Muscle of leg (tissue), 11 donors: ENCODE data around the gene LCN9. TPM values are rescaled to one million over a fixed set of nuclear protein-coding genes. Genes with fewer than 3 reads are reported as not detected.
"Not testable (repeated sequence)": the region's sequence is repeated elsewhere in the genome, so short reads cannot be mapped to it uniquely, and the experiment has no call there.

ENCODE experiments used
- DNase-seq: peaks from one replicate; pipeline ENCODE4 v3.0.0; 2013
- H3K27ac ChIP-seq: one replicate; pipeline ENCODE4 v1.5.1; 2013; ENCODE audit warnings: mild to moderate bottlenecking, low read length, control low read depth
- H3K27me3 ChIP-seq: one replicate; pipeline ENCODE4 v1.6.1; 2013; ENCODE audit warnings: low read length; ENCODE audit not compliant: control insufficient read depth, insufficient read depth
- H3K36me3 ChIP-seq: one replicate; pipeline ENCODE4 v1.6.1; 2013; ENCODE audit warnings: low read length; ENCODE audit not compliant: control insufficient read depth, insufficient read depth
- H3K4me1 ChIP-seq: one replicate; pipeline ENCODE4 v1.6.1; 2013; ENCODE audit warnings: low read length; ENCODE audit not compliant: control insufficient read depth, insufficient read depth
- H3K4me3 ChIP-seq: one replicate; pipeline ENCODE4 v1.5.1; 2013; ENCODE audit warnings: low read length, control low read depth
- H3K9me3 ChIP-seq: replicated peaks from 2 replicates; pipeline ENCODE4 v1.6.1; 2013; ENCODE audit warnings: low read depth, low read length; ENCODE audit not compliant: control insufficient read depth
- WGBS: methylation state at CpG from one replicate; pipeline ENCODE4 v1.1.5; 2013; ENCODE audit warnings: missing lambda C conversion rate; ENCODE audit not compliant: insufficient coverage; 5-methylcytosine and 5-hydroxymethylcytosine counted together
- polyA plus RNA-seq, 8 donors: library from polyadenylated mRNA; unstranded; fragments of 120-200 nt; gene quantifications; one replicate each; pipeline versions ENCODE4 v1.2.1 to v1.2.3, GENCODE V29; 2013; ENCODE audit warnings: inconsistent platforms in 1 of 8, low replicate concordance in 1 of 8; ENCODE audit not compliant: insufficient read length in 8 of 8, insufficient read depth in 1 of 8
- total RNA-seq: library from RNA; stranded (reverse); fragments of 120-200 nt; gene quantifications from one replicate; pipeline ENCODE4 v1.2.4, GENCODE V29; 2013

Gene LCN9
- total and polyA plus RNA-seq, 9 donors = not detected

DNA sequence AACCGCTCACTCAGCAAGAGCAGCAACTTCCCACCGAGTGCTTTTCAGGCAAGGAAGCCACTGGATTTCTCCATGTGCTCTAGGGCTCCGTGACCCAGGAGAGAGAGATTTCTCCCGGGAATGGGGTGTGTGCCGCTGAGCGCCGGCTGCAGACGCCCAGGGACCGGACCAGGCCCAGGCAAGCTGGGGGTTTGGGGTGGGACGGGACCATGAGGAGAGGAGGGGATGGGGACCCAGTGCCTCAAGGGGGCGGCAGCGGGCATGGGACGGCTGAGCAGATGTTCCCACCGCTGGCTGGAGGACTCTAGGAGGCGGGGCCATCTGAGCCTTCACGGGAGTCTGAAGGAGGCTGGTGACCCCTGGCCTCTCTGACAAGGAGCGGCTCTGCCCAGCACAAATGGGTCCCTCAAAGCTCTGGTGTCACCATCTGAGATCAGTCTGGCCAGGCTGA is 8.5 kb downstream of the LCN9 start:
- H3K9me3 ChIP-seq = no peaks in the 10 kb centered on the region
- H3K4me1 ChIP-seq = no peaks in the 10 kb centered on the region
- WGBS = 56% methylated on average over 17 of the region's 17 CpGs
- no peak overlapping the region for H3K27ac ChIP-seq
- H3K27me3 ChIP-seq = peaks cover 6% of the 10 kb centered on the region
- no peaks in the 10 kb centered on the region for H3K36me3 ChIP-seq
- no peak overlapping the region for H3K4me3 ChIP-seq
- no peak for DNase-seq

DNA sequence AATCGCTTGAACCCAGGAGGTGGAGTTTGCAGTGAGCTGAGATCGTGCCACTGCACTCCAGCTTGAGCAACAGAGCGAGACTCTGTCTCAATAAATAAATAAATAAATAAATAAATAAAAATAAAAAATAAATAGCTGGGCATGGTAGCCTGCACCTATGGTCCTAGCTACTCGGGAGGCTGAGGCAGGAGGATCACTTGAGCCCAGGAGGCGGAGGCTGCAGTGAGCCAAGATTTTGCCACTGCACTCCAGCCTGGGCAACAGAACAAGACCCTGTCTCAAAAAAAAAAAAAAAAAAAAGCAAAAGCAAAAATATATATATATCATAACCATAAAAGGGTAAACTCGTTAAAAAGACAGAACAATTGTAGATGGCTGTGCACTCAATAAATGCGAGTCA is 9.7 kb downstream of the LCN9 start:
- not testable (repeated sequence) for H3K4me3 ChIP-seq, H3K4me1 ChIP-seq, H3K27ac ChIP-seq, H3K36me3 ChIP-seq, DNase-seq, H3K27me3 ChIP-seq, H3K9me3 ChIP-seq
- 80% methylated on average over 2 of the region's 7 CpGs for WGBS

DNA sequence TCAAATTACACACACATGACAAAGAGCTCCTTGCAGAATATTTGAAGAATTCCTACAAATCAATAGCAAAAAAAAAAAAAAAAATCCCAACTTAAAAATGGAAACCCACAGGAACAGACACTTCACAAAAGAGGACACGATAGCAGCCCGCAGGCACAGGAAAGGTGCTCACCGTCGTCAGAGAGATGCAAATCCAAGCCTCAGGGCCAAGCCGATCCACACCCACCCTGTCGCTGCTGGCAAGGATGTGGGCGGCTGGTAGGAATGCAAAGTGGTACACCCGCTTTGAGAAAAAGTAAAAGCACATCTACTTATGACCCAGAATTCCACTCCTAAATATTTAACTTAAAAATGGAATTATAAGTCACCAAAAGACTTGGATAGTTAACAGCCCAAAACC is 10.8 kb downstream of the LCN9 start:
- DNase-seq = no peak
- no peak overlapping the region for H3K27ac ChIP-seq
- peaks cover 6% of the 10 kb centered on the region for H3K27me3 ChIP-seq
- no peaks in the 10 kb centered on the region for H3K4me1 ChIP-seq
- no peak overlapping the region for H3K4me3 ChIP-seq
- 80% methylated on average over 6 of the region's 8 CpGs for whole genome bisulfite sequencing
- H3K36me3 ChIP-seq = no peaks in the 10 kb centered on the region
- no peaks in the 10 kb centered on the region for H3K9me3 ChIP-seq

DNA sequence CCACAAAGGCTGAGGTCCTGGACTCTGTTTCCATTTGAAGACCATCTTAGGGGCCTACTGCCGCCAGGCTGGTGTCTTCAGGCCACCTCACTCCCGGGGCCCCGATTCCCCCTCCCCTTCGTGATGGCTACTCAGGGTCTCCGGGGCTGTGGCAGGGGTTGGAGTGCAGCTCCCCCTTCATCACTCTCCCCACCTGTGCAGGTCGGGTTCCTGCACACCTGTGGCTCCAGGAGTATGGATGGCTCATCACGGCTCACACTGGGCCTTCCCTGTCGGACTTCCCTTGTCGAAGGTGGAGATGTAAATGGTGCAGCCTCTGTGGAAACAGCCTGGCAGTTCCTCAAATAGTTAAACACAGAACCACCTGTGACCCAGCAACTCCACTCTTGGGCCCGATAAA is 11.9 kb downstream of the LCN9 start:
- H3K9me3 ChIP-seq = no peaks in the 10 kb centered on the region
- H3K27ac ChIP-seq = no peak overlapping the region
- no peak overlapping the region for H3K4me3 ChIP-seq
- peaks cover 6% of the 10 kb centered on the region for H3K27me3 ChIP-seq
- 70% methylated on average over 3 of the region's 10 CpGs for WGBS
- H3K4me1 ChIP-seq = no peaks in the 10 kb centered on the region
- no peaks in the 10 kb centered on the region for H3K36me3 ChIP-seq
- no peak for DNase-seq

DNA sequence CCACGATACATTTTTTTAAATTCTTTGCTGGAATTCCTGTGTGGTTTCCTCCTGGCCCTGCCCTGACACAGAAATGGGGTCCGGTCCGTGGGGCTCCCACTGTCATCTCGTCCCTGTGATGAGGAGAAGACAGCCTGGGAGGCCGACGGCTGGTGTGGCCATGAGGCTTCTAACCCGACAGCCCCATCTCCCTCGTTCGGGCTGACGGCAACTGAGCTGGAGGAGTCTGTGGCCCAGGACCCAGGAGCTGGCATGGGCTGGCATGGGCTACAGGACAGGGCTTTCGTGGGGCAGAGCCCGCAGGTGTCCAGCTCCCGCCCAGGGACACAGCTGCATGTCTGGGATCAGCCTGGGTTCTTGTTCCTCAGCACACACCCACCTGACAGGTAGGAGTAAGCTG is 13.8 kb downstream of the LCN9 start:
- no peak overlapping the region for H3K27ac ChIP-seq
- H3K36me3 ChIP-seq = no peaks in the 10 kb centered on the region
- no peaks in the 10 kb centered on the region for H3K4me1 ChIP-seq
- no peak for DNase-seq
- H3K27me3 ChIP-seq = peaks cover 8% of the 10 kb centered on the region
- WGBS = 85% methylated on average over 8 of the region's 13 CpGs
- H3K9me3 ChIP-seq = no peaks in the 10 kb centered on the region
- no peak overlapping the region for H3K4me3 ChIP-seq

DNA sequence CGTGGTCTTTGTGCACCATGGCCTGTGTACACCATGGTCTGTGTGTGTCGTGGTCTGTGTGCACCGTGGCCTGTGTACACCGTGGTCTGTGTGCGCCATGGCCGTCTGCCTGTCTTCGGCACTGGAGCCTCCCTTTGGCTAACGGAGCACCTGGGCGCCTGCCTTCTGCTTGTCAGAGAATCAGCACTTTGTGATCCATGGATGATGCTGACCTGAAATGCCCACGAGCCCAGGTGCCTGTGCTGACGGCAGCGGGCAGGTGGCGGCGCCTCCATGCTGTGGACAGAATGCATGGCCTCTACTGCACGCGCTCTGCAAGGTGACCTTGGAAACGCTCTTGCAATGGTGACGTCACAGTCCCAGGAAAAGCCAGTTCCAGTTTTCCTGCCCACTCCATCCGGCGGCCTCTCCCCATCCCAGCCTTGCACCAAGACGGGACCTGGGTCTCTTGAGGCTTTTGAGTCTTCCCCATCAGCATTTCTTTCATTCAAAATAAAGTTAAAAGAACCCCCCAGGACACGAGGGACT is 14.6 kb downstream of the LCN9 start:
- 85% methylated on average over 21 of the region's 22 CpGs for WGBS
- H3K27me3 ChIP-seq = peaks cover 8% of the 10 kb centered on the region

DNA sequence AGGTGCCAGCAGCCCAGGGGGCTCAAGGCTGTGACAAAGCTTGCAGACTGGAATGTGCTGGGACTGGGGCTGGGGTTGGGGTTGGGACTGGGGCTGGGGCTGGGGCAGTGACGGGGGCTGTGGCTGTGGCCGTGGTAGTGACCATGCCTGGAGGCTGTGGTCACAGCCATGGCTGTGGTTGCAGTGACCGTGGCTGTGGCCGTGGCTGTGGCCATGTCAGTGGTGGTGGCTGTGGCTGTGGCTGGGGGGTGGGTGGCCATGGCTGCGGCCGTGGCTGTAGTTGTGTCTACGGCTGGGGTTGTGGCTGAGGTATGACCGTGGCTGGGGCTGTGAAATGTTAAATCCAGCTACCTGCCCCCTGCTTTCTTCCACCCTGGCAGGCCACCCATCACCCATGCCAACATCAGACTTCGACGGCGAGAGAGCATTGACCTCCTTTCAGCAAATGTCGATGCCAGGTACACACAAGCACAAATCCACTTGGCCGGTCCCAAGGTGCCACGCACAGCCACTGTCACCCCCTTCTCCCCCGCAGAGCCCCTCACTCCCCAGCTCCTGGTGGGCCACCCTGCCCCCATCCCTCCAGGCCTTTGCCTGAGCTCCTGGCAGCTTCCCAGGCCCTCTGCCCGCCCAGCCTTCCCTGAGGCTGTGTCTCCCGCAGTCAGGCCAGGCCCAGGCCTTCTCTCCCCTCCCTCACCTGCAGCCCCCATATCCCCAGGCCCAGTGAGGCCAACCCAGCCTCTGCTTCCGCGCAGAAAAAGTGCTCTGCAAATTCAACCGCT is 15.3 kb downstream of the LCN9 start:
- Histone ChIP-seq H3K4me1 (no peaks in the 10 kb centered on the region), H3K9me3 (no peaks in the 10 kb centered on the region), H3K27me3 (peaks cover 5% of the 10 kb centered on the region), H3K4me3 (no peak overlapping the region), H3K27ac (no peak overlapping the region), H3K36me3 (no peaks in the 10 kb centered on the region)
- DNase-seq = no peak
- 83% methylated on average over 18 of the region's 20 CpGs for WGBS

More for the DNA sequence above, 14.6 kb downstream of the LCN9 start:
- no peak for DNase-seq
- Histone ChIP-seq H3K4me3 (no peak overlapping the region), H3K27ac (no peak overlapping the region), H3K36me3 (no peaks in the 10 kb centered on the region), H3K4me1 (no peaks in the 10 kb centered on the region), H3K9me3 (no peaks in the 10 kb centered on the region)

DNA sequence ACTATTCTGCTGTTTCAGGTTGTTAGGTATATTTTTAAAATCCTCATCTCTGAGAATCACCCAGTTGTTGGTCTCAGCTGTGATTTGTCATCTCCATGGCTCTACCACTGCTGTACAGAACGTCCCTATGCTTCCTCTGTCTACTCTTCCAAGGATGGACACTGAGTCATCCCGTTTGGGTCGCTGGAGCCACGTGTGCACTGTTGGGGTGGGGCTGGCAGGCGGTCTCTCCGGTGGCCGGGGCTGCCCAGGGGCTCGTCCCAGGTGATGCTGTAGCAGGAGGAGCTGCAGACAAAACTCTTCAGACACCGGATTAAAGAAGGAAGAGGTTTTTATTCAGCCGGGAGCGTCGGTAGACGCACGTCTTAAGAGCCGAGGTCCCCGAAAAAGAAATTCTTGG is 16.9 kb downstream of the LCN9 start:
- WGBS = 79% methylated on average over 12 of the region's 16 CpGs
- H3K4me1 ChIP-seq = no peaks in the 10 kb centered on the region
- no peak for DNase-seq
- H3K36me3 ChIP-seq = no peaks in the 10 kb centered on the region
- H3K4me3 ChIP-seq = no peak overlapping the region
- H3K27ac ChIP-seq = no peak overlapping the region
- no peaks in the 10 kb centered on the region for H3K9me3 ChIP-seq
- peaks cover 9% of the 10 kb centered on the region for H3K27me3 ChIP-seq

DNA sequence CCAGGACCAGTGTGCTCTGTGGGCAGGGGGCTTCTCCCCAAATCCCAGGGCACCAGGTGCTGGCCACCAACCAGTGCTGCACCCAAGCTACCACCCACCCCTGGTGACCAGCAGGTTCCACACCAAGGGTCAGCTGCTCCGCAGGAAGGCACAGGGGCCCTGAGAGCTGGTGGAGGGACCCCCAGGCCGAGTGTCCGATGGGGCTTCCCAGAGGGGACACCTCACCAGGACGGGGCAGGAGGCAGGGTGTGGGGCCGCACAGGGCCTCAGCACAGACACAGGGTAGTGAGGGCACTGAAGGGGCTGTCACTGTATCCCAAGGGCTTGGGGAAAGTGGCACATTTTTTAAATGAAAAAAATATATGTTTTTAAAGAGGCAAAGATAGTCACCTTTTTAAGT is 18.1 kb downstream of the LCN9 start:
- H3K27me3 ChIP-seq = peaks cover 9% of the 10 kb centered on the region
- H3K4me3 ChIP-seq = no peak overlapping the region
- DNase-seq = no peak
- H3K36me3 ChIP-seq = no peaks in the 10 kb centered on the region
- H3K4me1 ChIP-seq = no peaks in the 10 kb centered on the region
- H3K9me3 ChIP-seq = no peaks in the 10 kb centered on the region
- WGBS = 89% methylated on average over 4 of the region's 5 CpGs
- no peak overlapping the region for H3K27ac ChIP-seq

DNA sequence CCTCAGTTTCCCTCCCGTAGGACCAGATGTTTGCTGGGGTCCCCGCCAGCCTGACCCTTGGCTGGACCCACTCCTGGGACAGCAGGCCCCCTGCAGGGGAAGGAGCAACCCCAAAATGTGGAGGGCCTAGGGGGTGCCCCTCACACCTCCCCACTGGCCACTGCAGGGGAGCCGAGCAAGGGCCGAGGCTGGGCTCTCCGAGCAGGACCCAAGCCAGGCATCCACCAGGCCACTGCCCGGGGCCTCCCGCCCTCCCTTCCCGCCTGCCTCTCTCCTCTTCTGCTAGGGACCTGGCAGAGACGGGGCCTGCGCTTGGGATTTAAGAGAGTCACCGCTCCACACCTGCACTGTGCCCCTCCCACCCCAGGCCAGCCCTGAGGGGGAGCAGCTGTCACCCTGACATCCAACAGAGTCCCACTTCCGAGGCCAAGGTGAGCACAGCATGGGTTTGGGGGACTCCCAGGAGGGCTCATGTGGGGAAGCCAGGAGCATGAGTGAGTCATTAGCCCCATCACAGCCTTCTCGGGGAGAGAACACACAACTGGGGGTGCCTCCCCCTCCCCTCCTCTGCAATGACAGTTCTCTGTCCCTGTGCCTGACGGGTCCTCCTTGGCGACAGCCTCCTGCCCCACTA is 20.4 kb downstream of the LCN9 start:
- Histone ChIP-seq H3K9me3 (no peaks in the 10 kb centered on the region), H3K4me1 (no peaks in the 10 kb centered on the region), H3K27ac (no peak overlapping the region), H3K4me3 (no peak overlapping the region), H3K27me3 (peaks cover 9% of the 10 kb centered on the region), H3K36me3 (no peaks in the 10 kb centered on the region)
- WGBS = 67% methylated on average over 8 of the region's 15 CpGs
- no peak for DNase-seq
